GM23248 (cell line): ENCODE data around the gene THOC5. TPM values are rescaled to one million over a fixed set of nuclear protein-coding genes. Genes with fewer than 3 reads are reported as not detected.
"Not testable (repeated sequence)": the region's sequence is repeated elsewhere in the genome, so short reads cannot be mapped to it uniquely, and the experiment has no call there.

Source experiments
- DNase-seq: peaks from one replicate; pipeline ENCODE4 v3.0.0-alpha.2; 2015
- H2AFZ ChIP-seq: fragments of 200-600 bp; sonication (generic); 2 replicates; pipeline ENCODE4 v1.6.1; 2016; ENCODE audit warnings: antibody characterized with exemption
- H3F3A ChIP-seq: fragments of 200-600 bp; sonication (generic); 2 replicates; pipeline ENCODE4 v1.6.1; 2016; ENCODE audit warnings: mild to moderate bottlenecking, antibody characterized with exemption, mixed run types; ENCODE audit not compliant: insufficient read depth
- H3K27ac ChIP-seq: fragments of 200-600 bp; sonication (generic); 2 replicates; pipeline ENCODE4 v1.5.1; 2016; ENCODE audit warnings: mild to moderate bottlenecking
- H3K27me3 ChIP-seq: fragments of 200-600 bp; sonication (generic); replicated peaks from 2 replicates; pipeline ENCODE4 v1.6.1; 2016; ENCODE audit warnings: mild to moderate bottlenecking; ENCODE audit not compliant: insufficient read depth
- H3K36me3 ChIP-seq: fragments of 200-600 bp; sonication (generic); 2 replicates; pipeline ENCODE4 v1.6.1; 2016; ENCODE audit warnings: low read depth, mild to moderate bottlenecking
- H3K4me1 ChIP-seq: fragments of 200-600 bp; sonication (generic); 2 replicates; pipeline ENCODE4 v1.6.1; 2016; ENCODE audit warnings: mild to moderate bottlenecking; ENCODE audit not compliant: insufficient read depth
- H3K4me2 ChIP-seq: fragments of 200-600 bp; sonication (generic); one replicate; pipeline ENCODE4 v1.6.1; 2016; ENCODE audit warnings: mild to moderate bottlenecking; ENCODE audit not compliant: unreplicated experiment
- H3K4me3 ChIP-seq: fragments of 200-600 bp; sonication (generic); 2 replicates; pipeline ENCODE4 v1.5.1; 2016; ENCODE audit warnings: mild to moderate bottlenecking
- H3K79me2 ChIP-seq: fragments of 200-600 bp; sonication (generic); 2 replicates; pipeline ENCODE4 v1.6.1; 2016; ENCODE audit warnings: mild to moderate bottlenecking; ENCODE audit not compliant: insufficient read depth
- H3K9ac ChIP-seq: fragments of 200-600 bp; sonication (generic); 2 replicates; pipeline ENCODE4 v1.6.1; 2016; ENCODE audit warnings: mild to moderate bottlenecking
- H3K9me2 ChIP-seq: fragments of 200-600 bp; sonication (generic); 2 replicates; pipeline ENCODE4 v1.6.1; 2016; ENCODE audit warnings: mixed run types, mild to moderate bottlenecking, moderate library complexity; ENCODE audit not compliant: insufficient read depth
- H3K9me3 ChIP-seq: fragments of 200-600 bp; sonication (generic); one replicate; pipeline ENCODE4 v1.6.1; 2017; ENCODE audit warnings: low read depth
- H4K20me1 ChIP-seq: fragments of 200-600 bp; sonication (generic); 2 replicates; pipeline ENCODE4 v1.6.0; 2016; ENCODE audit not compliant: insufficient read depth
- EZH2 ChIP-seq: fragments of 200-600 bp; sonication (generic); IDR thresholded peaks from 2 replicates; pipeline ENCODE4 v1.6.1; 2018; ENCODE audit warnings: antibody characterized with exemption, mild to moderate bottlenecking; ENCODE audit not compliant: insufficient read depth, poor library complexity, severe bottlenecking
- EZH2phosphoT487 ChIP-seq: fragments of 200-600 bp; sonication (generic); IDR thresholded peaks from 2 replicates; pipeline ENCODE4 v1.6.1; 2018; ENCODE audit warnings: antibody characterized with exemption, moderate library complexity, mild to moderate bottlenecking, low read depth; ENCODE audit not compliant: insufficient read depth
- WGBS, 2 experiments: methylation state at CpG; one replicate each; pipeline ENCODE4 v1.1.6; 2015 to 2017; ENCODE audit warnings: low lambda C conversion rate in 2 of 2, low coverage in 1 of 2; ENCODE audit errors: missing lambda C conversion rate in 2 of 2; 5-methylcytosine and 5-hydroxymethylcytosine counted together
- in situ Hi-C: fragments of 300-500 bp; cut with MboI; formaldehyde crosslinking; loops from 2 replicates; pipeline ENCODE4 v1.15.0; 2020
- polyA plus RNA-seq: library from polyadenylated mRNA; unstranded; fragments of >200 nt; fragmentation: Nextera tagmentation; extraction: Ambion mirVana; gene quantifications from 2 replicates; pipeline ENCODE4 v1.2.1, GENCODE V29; 2016
- total RNA-seq: library from RNA; depleted of rRNA; stranded (reverse); fragments of >200 nt; shearing (Covaris generic); gene quantifications from 2 replicates; pipeline ENCODE4 v1.2.3, GENCODE V29; 2014

Gene THOC5
- total and polyA plus RNA-seq, 2 experiments from 2014 or later: 46.9 to 61.7 TPM

DNA sequence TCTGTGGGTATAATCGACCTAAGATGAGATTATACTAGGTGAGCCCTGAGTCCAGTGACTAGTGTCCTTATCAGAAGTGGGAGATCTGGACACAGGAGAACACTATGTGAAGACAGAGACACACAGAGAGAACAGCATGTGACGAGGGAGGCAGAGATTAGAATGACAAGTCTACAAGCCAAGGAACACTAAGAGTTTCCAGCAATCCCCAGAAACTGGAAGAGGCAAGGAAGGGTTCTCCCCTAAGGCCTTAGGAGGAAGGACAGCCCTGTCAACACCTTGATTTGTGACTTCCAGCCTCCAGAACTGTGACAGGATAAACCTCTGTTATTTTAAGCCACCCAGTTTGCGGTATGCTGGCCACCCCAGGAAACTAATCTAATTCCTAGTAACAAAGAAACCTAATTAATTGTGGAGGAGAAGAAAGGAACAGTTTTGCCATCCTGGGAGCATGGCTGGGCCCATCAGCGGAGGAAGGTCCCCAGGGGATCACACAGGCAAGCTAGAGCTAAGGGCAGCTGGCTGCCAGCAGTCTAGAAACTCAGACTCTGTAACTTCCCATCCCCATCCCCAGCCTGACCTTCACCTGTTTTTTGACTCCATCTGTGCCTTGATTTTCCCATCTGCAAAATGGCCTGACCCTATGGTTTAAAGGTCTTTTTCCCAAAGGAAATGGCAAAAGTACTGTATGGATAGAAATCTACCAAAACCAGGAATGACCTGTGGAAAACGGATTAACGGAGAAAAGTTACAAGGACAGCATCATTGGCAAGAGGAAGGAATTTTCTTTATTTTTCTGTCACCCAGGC, 10.3 kb upstream of the THOC5 start:
- H4K20me1 ChIP-seq: no peaks in the 10 kb centered on the region
- H3K27ac ChIP-seq: no peak overlapping the region
- H2AFZ ChIP-seq: no peak overlapping the region
- no peak overlapping the region for H3K4me2 ChIP-seq
- 96 to 99% methylated on average over 6 of the region's 6 CpGs for WGBS, 2 experiments
- TF ChIP-seq EZH2phosphoT487: no peak
- no peak for TF ChIP-seq EZH2
- no peaks in the 10 kb centered on the region for H3K4me1 ChIP-seq
- H3K9me3 ChIP-seq: no peaks in the 10 kb centered on the region
- H3K9ac ChIP-seq: no peak overlapping the region
- H3K4me3 ChIP-seq: no peak overlapping the region
- no peaks in the 10 kb centered on the region for H3K79me2 ChIP-seq
- peaks cover 11% of the 10 kb centered on the region; the same call in 1 of the 2 replicates for H3K36me3 ChIP-seq
- H3F3A ChIP-seq: no peaks in the 10 kb centered on the region
- DNase-seq: no peak
- H3K9me2 ChIP-seq: no peaks in the 10 kb centered on the region
- in situ Hi-C loops: no loop called here
- no peaks in the 10 kb centered on the region for H3K27me3 ChIP-seq

DNA sequence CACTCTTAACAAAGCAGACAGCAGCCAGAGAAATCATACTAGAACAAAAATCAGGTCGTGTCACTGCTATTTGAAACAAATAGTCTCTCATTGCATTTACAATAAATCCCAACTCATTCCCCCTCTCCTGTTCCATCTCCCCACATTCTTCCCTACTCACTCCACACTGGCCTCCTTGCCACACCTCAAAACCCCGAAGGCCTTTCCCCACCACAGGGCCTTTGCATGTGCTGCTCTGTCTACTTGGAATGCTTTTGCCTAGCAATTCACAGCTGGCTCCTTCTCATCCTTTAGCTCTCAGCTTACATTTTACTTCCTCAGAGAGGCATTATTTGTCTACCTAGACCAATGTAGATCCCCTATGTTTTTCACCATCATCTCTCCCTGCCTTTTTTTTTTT, 6.3 kb upstream of the THOC5 start:
- H3K9ac ChIP-seq: no peak overlapping the region
- no peak for DNase-seq
- no peak overlapping the region for H3K4me3 ChIP-seq
- no peaks in the 10 kb centered on the region for H4K20me1 ChIP-seq
- in situ Hi-C loops: no loop called here
- no peaks in the 10 kb centered on the region for H3K27me3 ChIP-seq
- H3F3A ChIP-seq: peaks cover 11% of the 10 kb centered on the region
- no peaks in the 10 kb centered on the region for H3K79me2 ChIP-seq
- TF ChIP-seq EZH2 (no peak), EZH2phosphoT487 (no peak)
- H3K9me3 ChIP-seq: no peaks in the 10 kb centered on the region
- WGBS, 2 experiments: 90 to 97% methylated on average over 2 of the region's 2 CpGs
- no peak overlapping the region for H3K4me2 ChIP-seq
- H3K36me3 ChIP-seq: 0 out of 2 replicates have a peak, but pooled peaks cover 9% of the 10 kb centered on the region
- no peaks in the 10 kb centered on the region for H3K4me1 ChIP-seq
- no peak overlapping the region for H2AFZ ChIP-seq
- no peaks in the 10 kb centered on the region for H3K9me2 ChIP-seq
- H3K27ac ChIP-seq: no peak overlapping the region

DNA sequence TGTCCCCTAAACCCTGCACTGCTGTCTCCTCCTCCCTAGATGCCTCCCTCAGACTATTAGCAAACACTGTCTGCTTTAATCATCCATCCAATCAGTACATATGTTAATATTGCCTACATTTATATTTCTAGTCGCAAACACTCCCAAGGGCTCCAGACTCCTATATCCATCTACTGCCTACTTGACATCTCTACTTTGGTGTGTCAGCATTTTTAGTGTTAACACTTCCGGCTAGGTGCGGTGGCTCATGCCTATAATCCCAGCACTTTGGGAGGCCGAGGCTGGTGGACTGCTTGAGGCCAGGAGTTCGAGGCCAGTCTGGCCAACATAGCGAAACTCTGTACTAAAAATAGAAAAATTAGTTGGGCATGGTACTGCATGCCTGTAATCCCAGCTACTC, 5.5 kb upstream of the THOC5 start:
- Histone ChIP-seq H3K9me2 (no peaks in the 10 kb centered on the region), H3F3A (peaks cover 20% of the 10 kb centered on the region), H3K36me3 (0 out of 2 replicates have a peak, but pooled peaks cover 9% of the 10 kb centered on the region), H3K9me3 (no peaks in the 10 kb centered on the region), H3K79me2 (no peaks in the 10 kb centered on the region), H3K27ac (no peak overlapping the region), H3K9ac (no peak overlapping the region), H3K4me1 (peaks cover 7% of the 10 kb centered on the region), H2AFZ (no peak overlapping the region), H3K4me3 (no peak overlapping the region), H3K27me3 (no peaks in the 10 kb centered on the region), H4K20me1 (no peaks in the 10 kb centered on the region), H3K4me2 (no peak overlapping the region)
- no peak for DNase-seq
- in situ Hi-C loops: no loop called here
- TF ChIP-seq EZH2 (no peak), EZH2phosphoT487 (no peak)
- WGBS, 2 experiments: 88 to 94% methylated on average over 6 of the region's 6 CpGs

DNA sequence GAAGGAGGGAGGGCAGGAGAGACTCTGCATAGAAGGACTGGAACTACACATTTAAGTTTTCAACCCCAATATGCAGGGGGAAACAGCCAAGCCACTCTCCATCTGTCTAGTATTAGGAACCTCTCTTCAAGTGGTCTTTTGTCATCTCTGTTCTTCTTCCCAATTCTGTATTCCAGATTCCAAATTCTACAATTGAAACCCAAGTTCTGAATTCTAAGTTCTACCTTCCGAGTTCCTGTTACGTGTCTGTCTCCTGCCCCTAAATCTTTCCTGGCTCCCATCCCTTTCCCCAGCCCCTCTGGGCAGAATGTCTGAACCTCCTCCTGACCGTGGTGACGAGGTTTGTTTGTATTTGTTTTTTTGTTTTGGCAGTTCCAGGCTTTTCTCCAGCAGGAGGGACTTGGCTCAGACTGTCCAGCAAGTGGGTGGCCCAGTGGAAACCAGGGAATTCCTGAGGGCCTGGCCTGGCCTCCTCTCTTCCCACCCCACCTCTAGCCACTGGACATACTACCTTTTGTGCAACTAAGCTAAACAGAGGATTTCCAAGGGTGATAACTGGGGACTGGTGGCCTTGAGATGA, 1.6 kb upstream of the THOC5 start:
- Histone ChIP-seq H3F3A (peaks cover 24% of the 10 kb centered on the region), H3K9ac (peak overlapping the region; percentile 18; the same call in 1 of the 2 replicates), H3K27me3 (no peaks in the 10 kb centered on the region), H3K9me2 (no peaks in the 10 kb centered on the region), H3K79me2 (peaks cover 33% of the 10 kb centered on the region), H3K4me1 (peaks cover 9% of the 10 kb centered on the region), H3K4me3 (no peak overlapping the region), H3K4me2 (no peak overlapping the region), H3K9me3 (no peaks in the 10 kb centered on the region), H3K36me3 (0 out of 2 replicates have a peak, but pooled peaks cover 4% of the 10 kb centered on the region), H3K27ac (peak overlapping the region; percentile 80), H4K20me1 (no peaks in the 10 kb centered on the region), H2AFZ (no peak overlapping the region)
- WGBS, 2 experiments: 39 to 55% methylated on average over 4 of the region's 4 CpGs
- in situ Hi-C loops: no loop called here
- TF ChIP-seq EZH2: no peak
- TF ChIP-seq EZH2phosphoT487: no peak
- DNase-seq: peak; percentile 33

DNA sequence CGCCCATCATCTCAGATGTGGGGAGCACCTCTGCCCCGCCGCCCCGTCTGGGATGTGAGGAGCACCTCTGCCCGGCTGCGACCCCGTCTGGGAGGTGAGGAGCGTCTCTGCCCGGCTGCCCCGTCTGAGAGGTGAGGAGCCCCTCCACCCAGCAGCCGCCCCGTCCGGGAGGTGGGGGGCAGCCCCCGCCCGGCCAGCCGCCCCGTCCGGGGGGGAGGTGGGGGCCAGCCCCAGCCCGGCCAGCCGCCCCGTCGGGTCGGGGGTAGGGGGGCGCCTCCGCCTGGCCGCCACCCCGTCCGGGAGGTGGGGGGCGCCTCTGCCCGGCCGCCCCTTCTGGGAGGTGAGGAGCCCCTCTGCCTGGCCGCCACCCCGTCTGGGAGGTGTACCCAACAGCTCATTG, 1.2 kb downstream of the THOC5 start:
- H3K4me1 ChIP-seq, H3K9me3 ChIP-seq, DNase-seq, H3K4me2 ChIP-seq, in situ Hi-C loops, H3K9me2 ChIP-seq, H4K20me1 ChIP-seq, H2AFZ ChIP-seq, H3K27me3 ChIP-seq: not testable (repeated sequence)
- Histone ChIP-seq H3K27ac (peak overlapping the region; percentile 80), H3K9ac (peak overlapping the region; percentile 91), H3F3A (peaks cover 24% of the 10 kb centered on the region), H3K4me3 (peak overlapping the region; percentile 96), H3K79me2 (peaks cover 50% of the 10 kb centered on the region), H3K36me3 (peaks cover 14% of the 10 kb centered on the region; the same call in 1 of the 2 replicates)
- 87 to 89% methylated on average over 5 to 33 of the region's 33 CpGs for WGBS, 2 experiments
